ENCODE measurements around the gene HAT1.

GRCh38 chr2:171919453-171919852, 2.8 kb upstream of the HAT1 start:
- TF ChIP-seq RAD21 (IDR thresholded peaks at IDR 0.05; ENCODE audit: low read length) (no peak), CTCF (conservative IDR thresholded peaks at IDR 0.05; ENCODE audit: low read depth, low read length) (no peak), POLR2A (IDR thresholded peaks at IDR 0.05; ENCODE audit: low read depth, low read length) (no peak), FOS (IDR thresholded peaks at IDR 0.05; ENCODE audit: low read depth, low read length) (no peak), USF2 (IDR thresholded peaks at IDR 0.05; ENCODE audit: low read depth, low read length) (no peak), CHD1 (IDR thresholded peaks at IDR 0.05; ENCODE audit: low read depth, low read length) (no peak), RFX5 (IDR thresholded peaks at IDR 0.05; ENCODE audit: low read depth, low read length) (no peak), CEBPB (IDR thresholded peaks at IDR 0.05; ENCODE audit: low read depth, low read length) (0 out of 2 replicates have a peak, but pooled peaks have one; percentile 5), RCOR1 (IDR thresholded peaks at IDR 0.05; ENCODE audit: insufficient replicate concordance, low read length) (no peak), BHLHE40 (IDR thresholded peaks at IDR 0.05; ENCODE audit: low read depth, low read length) (no peak), ELK1 (IDR thresholded peaks at IDR 0.05; ENCODE audit: borderline replicate concordance, low read depth, low read length) (no peak), SMC3 (IDR thresholded peaks at IDR 0.05; ENCODE audit: low read depth, low read length) (no peak), MAZ (IDR thresholded peaks at IDR 0.05; ENCODE audit: borderline replicate concordance, low read depth, low read length) (no peak), NFE2L2 (IDR thresholded peaks at IDR 0.05; ENCODE audit: low read depth, low read length) (no peak)

Data from IMR-90 (cell line).